ENCODE measurements around the gene ANKFN1.
"Not testable (repeated sequence)": the region's sequence is repeated elsewhere in the genome, so short reads cannot be mapped to it uniquely, and the experiment has no call there.

Gene ANKFN1

GRCh38 chr17:56358651-56359050, 205.4 kb downstream of the ANKFN1 start:
- ATAC-seq, result no peak

GRCh38 chr17:56359518-56359917, 206.2 kb downstream of the ANKFN1 start:
- no peak for ATAC-seq

- no peak for ATAC-seq
Observed at GRCh38 chr17:56367366-56367765, 214.1 kb downstream of the ANKFN1 start.

GRCh38 chr17:56373981-56374833, 220.9 kb downstream of the ANKFN1 start:
- ATAC-seq, result no peak

GRCh38 chr17:56389356-56389755, 236.1 kb downstream of the ANKFN1 start:
- ATAC-seq, result no peak

- ATAC-seq, result no peak
Observed at GRCh38 chr17:56392321-56392720, 239.0 kb downstream of the ANKFN1 start.

GRCh38 chr17:56393156-56393555, 239.9 kb downstream of the ANKFN1 start:
- no peak for ATAC-seq

- ATAC-seq, result no peak
Observed at GRCh38 chr17:56395787-56396186, 242.5 kb downstream of the ANKFN1 start.

GRCh38 chr17:56407086-56407485, 253.8 kb downstream of the ANKFN1 start:
- no peak for ATAC-seq

GRCh38 chr17:56412356-56412755, 259.1 kb downstream of the ANKFN1 start:
- not testable (repeated sequence) for ATAC-seq

GRCh38 chr17:56416682-56417351, 263.5 kb downstream of the ANKFN1 start:
- no peak for ATAC-seq

- ATAC-seq, result no peak
Observed at GRCh38 chr17:56424005-56424404, 270.7 kb downstream of the ANKFN1 start.

GRCh38 chr17:56424543-56425044, 271.3 kb downstream of the ANKFN1 start:
- no peak for ATAC-seq

GRCh38 chr17:56425483-56425882, 272.2 kb downstream of the ANKFN1 start:
- no peak for ATAC-seq

GRCh38 chr17:56426901-56427300, 273.6 kb downstream of the ANKFN1 start:
- ATAC-seq, result no peak

- no peak for ATAC-seq
Observed at GRCh38 chr17:56431736-56432135, 278.5 kb downstream of the ANKFN1 start.

GRCh38 chr17:56432443-56432842, 279.2 kb downstream of the ANKFN1 start:
- no peak for ATAC-seq

- no peak for ATAC-seq
Observed at GRCh38 chr17:56434610-56435009, 281.3 kb downstream of the ANKFN1 start.

- no peak for ATAC-seq
Observed at GRCh38 chr17:56436142-56436541, 282.9 kb downstream of the ANKFN1 start.

- ATAC-seq, result no peak
Observed at GRCh38 chr17:56440419-56440818, 287.1 kb downstream of the ANKFN1 start.

- ATAC-seq, result no peak
Observed at GRCh38 chr17:56441308-56441707, 288.0 kb downstream of the ANKFN1 start.

GRCh38 chr17:56445692-56446411, 292.6 kb downstream of the ANKFN1 start:
- ATAC-seq, result no peak

GRCh38 chr17:56447171-56447570, 293.9 kb downstream of the ANKFN1 start:
- no peak for ATAC-seq

Data from activated CD4-positive, CD25-positive, alpha-beta regulatory T cell treated with anti-CD3 and anti-CD28 coated beads, Interleukin-2, amount 50 U/mL, for 24 hours (primary cell).